ENCODE data around the gene SDK2. TPM values are rescaled to one million over a fixed set of nuclear protein-coding genes. Genes with fewer than 3 reads are reported as not detected.

The SDK2 gene
- polyA plus RNA-seq, 3 donors = 0.01 TPM; not detected in 2

- H3K4me3 Mint-ChIP-seq = no peak overlapping the region
- intact Hi-C loops (cut with micrococcal nuclease) = no loop called here
- H2AFZ ChIP-seq (ENCODE audit: insufficient read depth, low read depth, low read length, poor library complexity, severe bottlenecking) = no peak overlapping the region
- H3K9ac ChIP-seq (ENCODE audit: insufficient read depth, low read length, poor library complexity, severe bottlenecking) = no peak overlapping the region
- WGBS (ENCODE audit: insufficient coverage) = 94% methylated on average over 18 of the region's 22 CpGs
- no peak overlapping the region for H3K4me2 ChIP-seq (replicated peaks; ENCODE audit: extremely low read depth, low read length, poor library complexity, severe bottlenecking)
- H3K27me3 Mint-ChIP-seq (ENCODE audit: low read depth in 3 of 3) = peaks cover 0 to 3% (median 2%) of the 10 kb centered on the region in 3 donors
- H3K36me3 Mint-ChIP-seq = no peaks in the 10 kb centered on the region
- DNase-seq = no peak
- H3K4me3 ChIP-seq (replicated peaks in 1 of 3; ENCODE audit: low read depth in 2 of 3, low read length in 3 of 3) = no peak overlapping the region
- no peak overlapping the region for H3K27ac Mint-ChIP-seq
- TF ChIP-seq CTCF (IDR thresholded peaks at IDR 0.05) = no peak
- no peaks in the 10 kb centered on the region for H3K27me3 ChIP-seq (ENCODE audit: control insufficient read depth in 2 of 2, insufficient read depth in 2 of 2, low read length in 2 of 2)
- H3K9me3 ChIP-seq (replicated peaks in 1 of 2; ENCODE audit: control insufficient read depth in 1 of 2, insufficient read depth in 1 of 2, low read length in 2 of 2) = no peaks in the 10 kb centered on the region
- H4K20me1 ChIP-seq (ENCODE audit: insufficient read depth, low read length) = no peaks in the 10 kb centered on the region
- no peaks in the 10 kb centered on the region for H3K4me1 ChIP-seq (ENCODE audit: control insufficient read depth in 1 of 2, insufficient read depth in 2 of 2, low read length in 2 of 2)
- peaks cover 0 to 3% (median 0%) of the 10 kb centered on the region in 7 donors for H3K9me3 Mint-ChIP-seq
- H3K79me2 ChIP-seq (ENCODE audit: insufficient read depth, low read length) = no peaks in the 10 kb centered on the region
- H3K27ac ChIP-seq (ENCODE audit: low read depth in 1 of 2, low read length in 2 of 2) = no peak overlapping the region
- H3K36me3 ChIP-seq (replicated peaks in 1 of 2; ENCODE audit: control insufficient read depth in 1 of 2, insufficient read depth in 2 of 2, low read length in 2 of 2) = no peaks in the 10 kb centered on the region
- H3K4me1 Mint-ChIP-seq = no peaks in the 10 kb centered on the region
Observed at GRCh38 chr17:73519714-73520368, 124.4 kb downstream of the SDK2 start.

- Mint-ChIP-seq H3K4me1 (no peaks in the 10 kb centered on the region), H3K9me3 (peaks cover 0 to 3% (median 0%) of the 10 kb centered on the region in 7 donors), H3K27me3 (ENCODE audit: low read depth in 3 of 3) (peaks cover 0 to 3% (median 2%) of the 10 kb centered on the region in 3 donors), H3K36me3 (no peaks in the 10 kb centered on the region), H3K4me3 (no peak overlapping the region), H3K27ac (no peak overlapping the region)
- no peaks in the 10 kb centered on the region for H3K9me3 ChIP-seq (replicated peaks in 1 of 2; ENCODE audit: control insufficient read depth in 1 of 2, insufficient read depth in 1 of 2, low read length in 2 of 2)
- intact Hi-C loops (cut with micrococcal nuclease) = no loop called here
- no peaks in the 10 kb centered on the region for H3K36me3 ChIP-seq (replicated peaks in 1 of 2; ENCODE audit: control insufficient read depth in 1 of 2, insufficient read depth in 2 of 2, low read length in 2 of 2)
- no peaks in the 10 kb centered on the region for H3K79me2 ChIP-seq (ENCODE audit: insufficient read depth, low read length)
- H3K4me2 ChIP-seq (replicated peaks; ENCODE audit: extremely low read depth, low read length, poor library complexity, severe bottlenecking) = no peak overlapping the region
- H2AFZ ChIP-seq (ENCODE audit: insufficient read depth, low read depth, low read length, poor library complexity, severe bottlenecking) = no peak overlapping the region
- DNase-seq = no peak
- no peaks in the 10 kb centered on the region for H4K20me1 ChIP-seq (ENCODE audit: insufficient read depth, low read length)
- no peak overlapping the region for H3K4me3 ChIP-seq (replicated peaks in 1 of 3; ENCODE audit: low read depth in 2 of 3, low read length in 3 of 3)
- no peaks in the 10 kb centered on the region for H3K27me3 ChIP-seq (ENCODE audit: control insufficient read depth in 2 of 2, insufficient read depth in 2 of 2, low read length in 2 of 2)
- no peaks in the 10 kb centered on the region for H3K4me1 ChIP-seq (ENCODE audit: control insufficient read depth in 1 of 2, insufficient read depth in 2 of 2, low read length in 2 of 2)
- H3K9ac ChIP-seq (ENCODE audit: insufficient read depth, low read length, poor library complexity, severe bottlenecking) = no peak overlapping the region
- no peak for TF ChIP-seq CTCF (IDR thresholded peaks at IDR 0.05)
- WGBS (ENCODE audit: insufficient coverage) = 100% methylated on average over 3 of the region's 6 CpGs
- H3K27ac ChIP-seq (ENCODE audit: low read depth in 1 of 2, low read length in 2 of 2) = no peak overlapping the region
Observed at GRCh38 chr17:73519011-73519410, 125.2 kb downstream of the SDK2 start.
